ENCODE measurements around the gene CTBP2. TPM values are rescaled to one million over a fixed set of nuclear protein-coding genes. Genes with fewer than 3 reads are reported as not detected.

Gene CTBP2
- total and polyA plus RNA-seq, 10 of the 15 experiments (the other 5 are each of a cell fraction or from before 2014, with no cell fraction given): 0.02 to 0.72 (median 0.06) TPM; not detected in 2

GRCh38 chr10:125145636-125146035 is 14.7 kb downstream of the CTBP2 start:
- ChIA-PET CTCF (interaction anchor here (1.0 kb wide), 1 partner anchor 98 kb away, joined by 5 read pairs; no protein-coding TSS in a partner anchor), SMC1A (ENCODE audit: uncharacterized antibody, unreplicated experiment) (no interaction called here), POLR2A (no interaction called here), RAD21 (ENCODE audit: unreplicated experiment) (no interaction called here)
- intact Hi-C loops (cut with micrococcal nuclease; ENCODE audit: unreplicated experiment): loop anchor here (2.0 kb wide), 1 partner anchor 97 kb away; no protein-coding TSS in a partner anchor
- TF ChIP-seq FOXK2 (IDR thresholded peaks at IDR 0.05): no peak
- TF ChIP-seq PRDM15 (CRISPR knock-in tag; IDR thresholded peaks at IDR 0.05): no peak
- no peak for TF ChIP-seq NKRF (conservative IDR thresholded peaks at IDR 0.05)
- TF ChIP-seq JUNB (IDR thresholded peaks at IDR 0.05): no peak
- no peak for TF ChIP-seq DPF2 (IDR thresholded peaks at IDR 0.05)
- no peak for TF ChIP-seq NFIC (IDR thresholded peaks at IDR 0.05; ENCODE audit: low read depth, low read length)
- no peak for TF ChIP-seq EGR1 (IDR thresholded peaks at IDR 0.05; ENCODE audit: borderline replicate concordance in 1 of 2, low read depth in 2 of 2, low read length in 2 of 2)
- TF ChIP-seq TBL1XR1 (IDR thresholded peaks at IDR 0.05; ENCODE audit: low read depth, low read length): no peak
- no peaks in the 10 kb centered on the region; the same call in 1 of the 2 replicates for H4K20me1 ChIP-seq (ENCODE audit: control insufficient read depth, insufficient read depth)
- ATAC-seq: no peak
- H3K36me3 ChIP-seq (ENCODE audit: control insufficient read depth in 2 of 2, insufficient read depth in 2 of 2, low read length in 1 of 2): no peaks in the 10 kb centered on the region
- no peaks in the 10 kb centered on the region for H3K9me3 ChIP-seq (replicated peaks; ENCODE audit: control insufficient read depth, insufficient read depth, low read length)
- H3K27me3 ChIP-seq (replicated peaks in 1 of 2; ENCODE audit: control insufficient read depth in 2 of 2, insufficient read depth in 2 of 2, low read length in 1 of 2): peaks cover 2 to 5% of the 10 kb centered on the region in 2 experiments; a peak in 2 of 4 replicates
- H3K79me2 ChIP-seq (ENCODE audit: control insufficient read depth, insufficient read depth, low read length): no peaks in the 10 kb centered on the region
- H3K4me1 ChIP-seq (ENCODE audit: control insufficient read depth, insufficient read depth, low read length): peaks cover 3% of the 10 kb centered on the region; the same call in 1 of the 2 replicates
- no peak overlapping the region for H3K4me3 ChIP-seq
- BruUV-seq (replicated peaks): no TSS peak
- in situ Hi-C loops (cut with MboI): no loop called here
- H2AFZ ChIP-seq (ENCODE audit: control insufficient read depth, low read depth, low read length): no peak overlapping the region
- FAIRE-seq: no peak
- WGBS (ENCODE audit: insufficient coverage, insufficient replicate concordance, low lambda C conversion rate, missing lambda C conversion rate): 65% methylated on average over 5 of the region's 5 CpGs
- no peak overlapping the region for H3K27ac ChIP-seq (ENCODE audit: control insufficient read depth, insufficient read depth)
- H3K4me2 ChIP-seq (ENCODE audit: control insufficient read depth, insufficient read depth): no peak overlapping the region
- no peak for DNase-seq (ENCODE audit: low read depth, low spot score)
- no peak overlapping the region for H3K9ac ChIP-seq (ENCODE audit: control insufficient read depth, insufficient read depth, low read length)

All from GM12878 (cell line).